ENCODE measurements around the gene TMEM59L. TPM values are rescaled to one million over a fixed set of nuclear protein-coding genes. Genes with fewer than 3 reads are reported as not detected.

Gene TMEM59L
- total and polyA plus RNA-seq, 2 donors (not counting 1 experiment from before 2014, with no cell fraction given) = not detected

DNA sequence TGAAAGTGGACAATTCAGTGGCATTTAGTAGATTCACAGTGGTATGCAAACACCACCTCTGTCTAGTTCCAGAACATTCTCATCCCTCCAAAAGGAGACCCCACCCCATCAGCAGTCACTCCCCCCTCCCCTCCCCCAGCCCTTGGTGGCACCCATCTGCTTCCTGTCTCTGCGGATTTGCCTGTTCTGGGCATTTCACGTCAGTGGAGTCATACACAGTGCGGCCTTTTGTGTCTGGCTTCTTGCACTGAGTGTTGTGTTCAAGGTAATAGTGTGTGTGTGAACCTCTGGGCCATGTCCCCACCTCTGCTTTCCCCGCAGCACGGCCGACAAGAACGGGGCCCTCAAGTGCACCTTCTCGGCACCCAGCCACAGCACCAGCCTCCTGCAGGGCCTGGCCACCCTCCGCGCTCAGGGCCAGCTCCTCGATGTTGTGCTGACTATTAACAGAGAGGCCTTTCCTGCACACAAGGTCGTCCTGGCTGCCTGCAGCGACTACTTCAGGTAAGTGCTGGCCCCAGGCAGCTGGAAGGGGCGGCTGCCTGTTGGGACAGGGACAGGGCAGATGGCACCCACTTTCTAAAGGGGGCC, 51.4 kb downstream of the TMEM59L start:
- Histone ChIP-seq H3K36me3 (replicated peaks in 1 of 2; ENCODE audit: control extremely low read depth in 1 of 2, control insufficient read depth in 1 of 2, extremely low read depth in 1 of 2, insufficient read depth in 2 of 2, low read length in 1 of 2) (peaks cover 0 to 13% of the 10 kb centered on the region in 2 experiments), H3K4me1 (ENCODE audit: control insufficient read depth in 2 of 2, insufficient read depth in 2 of 2, low read length in 2 of 2) (peaks cover 5 to 33% of the 10 kb centered on the region in 2 donors), H3K79me2 (ENCODE audit: control insufficient read depth, insufficient read depth, low read length) (peaks cover 12% of the 10 kb centered on the region), H3K9me3 (ENCODE audit: control extremely low read depth in 1 of 3, control insufficient read depth in 2 of 3, insufficient read depth in 1 of 3, low read length in 2 of 3) (peaks cover 0 to 9% (median 0%) of the 10 kb centered on the region in 3 donors), H3K4me2 (replicated peaks; ENCODE audit: low read depth, low read length, poor library complexity, severe bottlenecking) (no peak overlapping the region), H2AFZ (ENCODE audit: insufficient read depth, low read depth, low read length, poor library complexity, severe bottlenecking) (no peak overlapping the region), H3K9ac (ENCODE audit: low read length) (no peak overlapping the region), H4K20me1 (ENCODE audit: control insufficient read depth, insufficient read depth, low read length, poor library complexity, severe bottlenecking) (peaks cover 12% of the 10 kb centered on the region), H3K27me3 (replicated peaks in 1 of 4; ENCODE audit: control extremely low read depth in 1 of 4, control insufficient read depth in 3 of 4, insufficient read depth in 4 of 4, low read length in 3 of 4) (no peaks in the 10 kb centered on the region), H3K4me3 (ENCODE audit: control extremely low read depth in 1 of 5, extremely low read depth in 1 of 5, insufficient read depth in 1 of 5, low read depth in 2 of 5, low read length in 4 of 5) (no peak overlapping the region), H3K27ac (ENCODE audit: low read length in 2 of 2) (no peak overlapping the region)
- TF ChIP-seq, protein P1, sequence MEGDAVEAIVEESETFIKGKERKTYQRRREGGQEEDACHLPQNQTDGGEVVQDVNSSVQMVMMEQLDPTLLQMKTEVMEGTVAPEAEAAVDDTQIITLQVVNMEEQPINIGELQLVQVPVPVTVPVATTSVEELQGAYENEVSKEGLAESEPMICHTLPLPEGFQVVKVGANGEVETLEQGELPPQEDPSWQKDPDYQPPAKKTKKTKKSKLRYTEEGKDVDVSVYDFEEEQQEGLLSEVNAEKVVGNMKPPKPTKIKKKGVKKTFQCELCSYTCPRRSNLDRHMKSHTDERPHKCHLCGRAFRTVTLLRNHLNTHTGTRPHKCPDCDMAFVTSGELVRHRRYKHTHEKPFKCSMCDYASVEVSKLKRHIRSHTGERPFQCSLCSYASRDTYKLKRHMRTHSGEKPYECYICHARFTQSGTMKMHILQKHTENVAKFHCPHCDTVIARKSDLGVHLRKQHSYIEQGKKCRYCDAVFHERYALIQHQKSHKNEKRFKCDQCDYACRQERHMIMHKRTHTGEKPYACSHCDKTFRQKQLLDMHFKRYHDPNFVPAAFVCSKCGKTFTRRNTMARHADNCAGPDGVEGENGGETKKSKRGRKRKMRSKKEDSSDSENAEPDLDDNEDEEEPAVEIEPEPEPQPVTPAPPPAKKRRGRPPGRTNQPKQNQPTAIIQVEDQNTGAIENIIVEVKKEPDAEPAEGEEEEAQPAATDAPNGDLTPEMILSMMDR (IDR thresholded peaks at IDR 0.05) = no peak
- no peaks in the 10 kb centered on the region for H3K27me3 Mint-ChIP-seq
- POLR2A ChIA-PET = no interaction called here
- no peaks in the 10 kb centered on the region for H3K9me3 Mint-ChIP-seq (ENCODE audit: insufficient read depth)
- H3K4me3 Mint-ChIP-seq = no peak overlapping the region
- intact Hi-C loops (cut with micrococcal nuclease) = no loop called here
- WGBS (ENCODE audit: insufficient coverage) = 60% methylated on average over 14 of the region's 14 CpGs
- peaks cover 18% of the 10 kb centered on the region for H3K4me1 Mint-ChIP-seq
- no peak for DNase-seq
- H3K27ac Mint-ChIP-seq = no peak overlapping the region
- CTCF ChIA-PET = no interaction called here
- ATAC-seq (ENCODE audit: low read depth) = no peak

DNA sequence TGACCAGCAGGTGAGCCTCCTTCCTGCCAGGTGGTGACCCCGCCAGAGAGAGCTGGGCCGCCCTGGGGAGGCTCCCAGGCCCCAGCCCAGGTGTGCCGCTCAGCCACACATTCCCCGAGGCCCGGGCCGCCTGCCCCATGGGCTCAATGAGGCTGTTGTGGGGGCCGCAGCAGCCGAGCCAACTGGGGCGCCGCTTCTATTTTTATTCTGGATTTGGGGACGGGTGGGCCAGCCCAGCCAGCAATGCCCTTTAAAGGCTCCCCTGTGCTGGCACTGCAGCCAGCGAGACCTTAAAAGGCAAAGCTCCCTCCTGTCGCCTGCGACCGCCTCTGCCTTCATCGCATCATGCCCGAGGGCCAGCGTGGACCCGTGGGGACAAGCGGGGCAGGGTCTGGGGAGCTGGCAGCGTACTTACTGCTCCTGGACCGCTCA, 53.1 kb downstream of the TMEM59L start:
- Mint-ChIP-seq H3K9me3 (ENCODE audit: insufficient read depth) (no peaks in the 10 kb centered on the region), H3K27ac (no peak overlapping the region), H3K27me3 (no peaks in the 10 kb centered on the region), H3K4me1 (peaks cover 11% of the 10 kb centered on the region), H3K4me3 (no peak overlapping the region)
- ATAC-seq (ENCODE audit: low read depth) = no peak
- H3K9ac ChIP-seq (ENCODE audit: low read length) = no peak overlapping the region
- peaks cover 0 to 18% of the 10 kb centered on the region in 2 experiments for H3K36me3 ChIP-seq (replicated peaks in 1 of 2; ENCODE audit: control extremely low read depth in 1 of 2, control insufficient read depth in 1 of 2, extremely low read depth in 1 of 2, insufficient read depth in 2 of 2, low read length in 1 of 2)
- H2AFZ ChIP-seq (ENCODE audit: insufficient read depth, low read depth, low read length, poor library complexity, severe bottlenecking) = no peak overlapping the region
- no peak for TF ChIP-seq EZH2 (IDR thresholded peaks at IDR 0.05; ENCODE audit: borderline replicate concordance, insufficient read depth, low read depth, low read length, poor library complexity, severe bottlenecking)
- TF ChIP-seq, protein P1 (IDR thresholded peaks at IDR 0.05) = no peak
- no peaks in the 10 kb centered on the region for H3K27me3 ChIP-seq (replicated peaks in 1 of 4; ENCODE audit: control extremely low read depth in 1 of 4, control insufficient read depth in 3 of 4, insufficient read depth in 4 of 4, low read length in 3 of 4)
- DNase-seq = no peak
- no peak overlapping the region for H3K4me3 ChIP-seq (ENCODE audit: control extremely low read depth in 1 of 5, extremely low read depth in 1 of 5, insufficient read depth in 1 of 5, low read depth in 2 of 5, low read length in 4 of 5)
- WGBS (ENCODE audit: insufficient coverage) = 68% methylated on average over 22 of the region's 22 CpGs
- no peak overlapping the region for H3K27ac ChIP-seq (ENCODE audit: low read length in 2 of 2)
- CTCF ChIA-PET = interaction anchor here (0.6 kb wide), 1 partner anchor 338 kb away, joined by 4 read pairs; no protein-coding TSS in a partner anchor
- peak overlapping the region; percentile 19 for H3K4me2 ChIP-seq (replicated peaks; ENCODE audit: low read depth, low read length, poor library complexity, severe bottlenecking)
- peaks cover 0 to 9% (median 0%) of the 10 kb centered on the region in 3 donors for H3K9me3 ChIP-seq (ENCODE audit: control extremely low read depth in 1 of 3, control insufficient read depth in 2 of 3, insufficient read depth in 1 of 3, low read length in 2 of 3)
- H3K4me1 ChIP-seq (ENCODE audit: control insufficient read depth in 2 of 2, insufficient read depth in 2 of 2, low read length in 2 of 2) = peaks cover 0 to 23% of the 10 kb centered on the region in 2 donors
- H3K79me2 ChIP-seq (ENCODE audit: control insufficient read depth, insufficient read depth, low read length) = no peaks in the 10 kb centered on the region
- POLR2A ChIA-PET = no interaction called here
- peaks cover under 1% of the 10 kb centered on the region for H4K20me1 ChIP-seq (ENCODE audit: control insufficient read depth, insufficient read depth, low read length, poor library complexity, severe bottlenecking)
- intact Hi-C loops (cut with micrococcal nuclease) = no loop called here
